GM21619 (cell line): ENCODE data around the gene TCERG1L.

Experiments used
- ATAC-seq: cut with Tn5 transposase; IDR thresholded peaks from one replicate; pipeline ENCODE4 v1.9.1; 2021; ENCODE audit not compliant: unreplicated experiment

Gene TCERG1L

GRCh38 chr10:131131726-131132591, 179.6 kb downstream of the TCERG1L start:
- no peak for ATAC-seq

- ATAC-seq = no peak
These were observed 181.5 kb downstream of the TCERG1L start for GRCh38 chr10:131130025-131130424.

GRCh38 chr10:131129544-131129943, 182.0 kb downstream of the TCERG1L start:
- ATAC-seq = no peak

GRCh38 chr10:131128731-131129130, 182.8 kb downstream of the TCERG1L start:
- ATAC-seq = no peak

GRCh38 chr10:131127610-131128009, 183.9 kb downstream of the TCERG1L start:
- ATAC-seq = no peak

- no peak for ATAC-seq
These were observed 184.4 kb downstream of the TCERG1L start for GRCh38 chr10:131127138-131127589.

GRCh38 chr10:131126321-131127137, 185.0 kb downstream of the TCERG1L start:
- ATAC-seq = no peak

GRCh38 chr10:131125511-131126225, 185.9 kb downstream of the TCERG1L start:
- no peak for ATAC-seq

- no peak for ATAC-seq
These were observed 186.6 kb downstream of the TCERG1L start for GRCh38 chr10:131124945-131125344.

GRCh38 chr10:131123496-131123895, 188.0 kb downstream of the TCERG1L start:
- no peak for ATAC-seq

- no peak for ATAC-seq
These were observed 189.9 kb downstream of the TCERG1L start for GRCh38 chr10:131121511-131122035.

GRCh38 chr10:131119626-131120355, 191.7 kb downstream of the TCERG1L start:
- ATAC-seq = no peak

- no peak for ATAC-seq
These were observed 193.9 kb downstream of the TCERG1L start for GRCh38 chr10:131117416-131118212.

GRCh38 chr10:131116991-131117375, 194.5 kb downstream of the TCERG1L start:
- no peak for ATAC-seq

- ATAC-seq = no peak
These were observed 195.1 kb downstream of the TCERG1L start for GRCh38 chr10:131116216-131116990.

- no peak for ATAC-seq
These were observed 195.7 kb downstream of the TCERG1L start for GRCh38 chr10:131115801-131116200.

GRCh38 chr10:131115321-131115720, 196.2 kb downstream of the TCERG1L start:
- ATAC-seq = no peak

- no peak for ATAC-seq
These were observed 196.7 kb downstream of the TCERG1L start for GRCh38 chr10:131114846-131115245.
